Sigmoid colon (tissue), 4 donors: ENCODE measurements around the gene ARL5C.

ENCODE experiments used
- EP300 ChIP-seq, 4 donors: sonication (generic); formaldehyde crosslinking; IDR thresholded peaks; one replicate each; pipeline ENCODE4 v1.6.1; 2017; ENCODE audit warnings: antibody characterized with exemption in 4 of 4
- POLR2A ChIP-seq, 2 donors: fragments of 450-650 bp; IDR thresholded peaks; one replicate each; pipeline ENCODE4 v1.6.1; 2016; ENCODE audit warnings: antibody characterized with exemption in 2 of 2, mild to moderate bottlenecking in 2 of 2, moderate library complexity in 2 of 2
- TF ChIP-seq, protein P1 (sequence below), 4 experiments: fragments of 450-650 bp in 3 of 4; fragments of 200-600 bp in 1 of 4; IDR thresholded peaks; one replicate each; pipeline ENCODE4 v1.5.1; 2016 to 2019; ENCODE audit warnings: antibody characterized with exemption in 4 of 4, mild to moderate bottlenecking in 3 of 4, moderate library complexity in 2 of 4

DNA sequence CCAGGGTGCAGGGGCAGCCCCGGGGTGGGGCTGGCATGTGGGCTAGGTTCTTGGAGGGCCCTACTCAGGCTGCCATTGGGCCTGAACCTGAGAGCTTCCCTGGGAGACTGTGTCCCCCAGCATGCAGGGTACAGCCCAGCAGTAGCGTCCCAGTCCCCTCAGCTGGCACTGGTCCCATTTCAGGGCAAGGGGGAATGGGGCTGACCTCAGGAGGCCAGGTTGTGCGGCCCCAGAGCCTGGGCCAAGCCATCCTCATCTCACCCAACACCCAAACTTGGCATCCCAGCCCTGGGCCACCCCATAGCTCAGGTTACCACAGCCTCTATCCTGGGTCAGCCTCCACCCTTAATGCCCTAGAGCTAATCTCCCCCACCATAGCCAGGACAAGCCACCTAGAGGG, 20.8 kb downstream of the ARL5C start:
- no peak for TF ChIP-seq EP300 (IDR thresholded peaks at IDR 0.05)
- TF ChIP-seq POLR2A (IDR thresholded peaks at IDR 0.05) = no peak
- TF ChIP-seq, protein P1, sequence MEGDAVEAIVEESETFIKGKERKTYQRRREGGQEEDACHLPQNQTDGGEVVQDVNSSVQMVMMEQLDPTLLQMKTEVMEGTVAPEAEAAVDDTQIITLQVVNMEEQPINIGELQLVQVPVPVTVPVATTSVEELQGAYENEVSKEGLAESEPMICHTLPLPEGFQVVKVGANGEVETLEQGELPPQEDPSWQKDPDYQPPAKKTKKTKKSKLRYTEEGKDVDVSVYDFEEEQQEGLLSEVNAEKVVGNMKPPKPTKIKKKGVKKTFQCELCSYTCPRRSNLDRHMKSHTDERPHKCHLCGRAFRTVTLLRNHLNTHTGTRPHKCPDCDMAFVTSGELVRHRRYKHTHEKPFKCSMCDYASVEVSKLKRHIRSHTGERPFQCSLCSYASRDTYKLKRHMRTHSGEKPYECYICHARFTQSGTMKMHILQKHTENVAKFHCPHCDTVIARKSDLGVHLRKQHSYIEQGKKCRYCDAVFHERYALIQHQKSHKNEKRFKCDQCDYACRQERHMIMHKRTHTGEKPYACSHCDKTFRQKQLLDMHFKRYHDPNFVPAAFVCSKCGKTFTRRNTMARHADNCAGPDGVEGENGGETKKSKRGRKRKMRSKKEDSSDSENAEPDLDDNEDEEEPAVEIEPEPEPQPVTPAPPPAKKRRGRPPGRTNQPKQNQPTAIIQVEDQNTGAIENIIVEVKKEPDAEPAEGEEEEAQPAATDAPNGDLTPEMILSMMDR (IDR thresholded peaks at IDR 0.05) = no peak
